ENCODE measurements around the gene CPN1. TPM values are rescaled to one million over a fixed set of nuclear protein-coding genes. Genes with fewer than 3 reads are reported as not detected.
A peak's percentile ranks its signal among the peaks of the same experiment; 100 is the strongest.

CPN1 gene
- total and polyA plus RNA-seq, 10 donors: not detected

DNA sequence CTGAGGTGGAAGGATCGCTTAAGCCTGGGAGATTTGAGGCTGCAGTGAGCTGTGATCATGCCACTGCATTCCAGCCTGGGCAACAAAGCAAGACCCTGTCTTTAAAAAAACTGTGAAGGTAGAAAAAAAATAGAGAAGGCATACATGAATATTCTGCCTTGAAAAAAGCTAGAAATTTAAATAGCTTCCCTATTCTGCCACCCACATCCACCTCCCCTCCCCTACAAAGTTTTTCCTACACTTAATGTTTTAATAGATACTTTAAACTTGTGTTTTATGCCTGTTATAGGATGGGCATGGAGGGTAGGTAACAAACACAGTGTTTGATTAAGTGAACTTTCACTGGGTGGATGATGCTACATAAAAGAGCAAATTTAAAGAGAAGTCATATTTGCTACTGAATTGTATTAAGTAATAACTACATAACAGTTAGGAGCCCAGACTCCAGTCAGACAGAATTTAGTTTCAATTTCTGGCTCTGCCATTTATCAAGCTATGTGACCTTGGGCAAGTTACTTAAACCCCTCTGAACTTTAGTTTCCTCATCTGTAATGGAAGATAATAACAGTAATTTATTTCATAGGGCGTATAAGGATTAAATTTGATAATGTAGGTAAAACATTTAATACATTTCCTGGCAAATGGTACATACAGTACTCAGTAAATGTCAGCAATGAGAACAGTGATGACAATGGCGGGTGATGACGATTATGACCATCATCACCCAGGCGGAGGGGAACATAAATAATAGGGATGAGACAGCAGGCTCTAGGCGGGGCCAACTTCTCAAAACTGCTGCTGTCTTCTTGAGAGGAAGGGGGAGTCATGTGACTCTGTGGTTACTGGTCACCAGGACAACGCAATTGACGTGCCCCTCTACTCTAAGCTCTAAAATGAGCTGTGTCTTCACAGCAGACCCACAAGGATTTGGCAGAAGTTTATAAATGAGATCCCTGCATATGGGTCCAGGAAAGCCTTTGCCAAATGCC, 87.7 kb downstream of the CPN1 start:
- peak; percentile 88 for DNase-seq
- 29 to 43% (median 39%) methylated on average over 8 of the region's 8 CpGs for WGBS, 5 donors
- no peaks in the 10 kb centered on the region for H3K9me3 ChIP-seq
- peak overlapping the region; percentile 55 to 84 (median 70) for H3K27ac ChIP-seq
- intact Hi-C loops (cut with DNase I; ENCODE audit: low total_unique reads): no loop called here
- TF ChIP-seq POLR2A (IDR thresholded peaks at IDR 0.05) (no peak), POLR2AphosphoS5 (IDR thresholded peaks at IDR 0.05) (peak in 1 of 3 donors; percentile 63)
- TF ChIP-seq, protein P1, sequence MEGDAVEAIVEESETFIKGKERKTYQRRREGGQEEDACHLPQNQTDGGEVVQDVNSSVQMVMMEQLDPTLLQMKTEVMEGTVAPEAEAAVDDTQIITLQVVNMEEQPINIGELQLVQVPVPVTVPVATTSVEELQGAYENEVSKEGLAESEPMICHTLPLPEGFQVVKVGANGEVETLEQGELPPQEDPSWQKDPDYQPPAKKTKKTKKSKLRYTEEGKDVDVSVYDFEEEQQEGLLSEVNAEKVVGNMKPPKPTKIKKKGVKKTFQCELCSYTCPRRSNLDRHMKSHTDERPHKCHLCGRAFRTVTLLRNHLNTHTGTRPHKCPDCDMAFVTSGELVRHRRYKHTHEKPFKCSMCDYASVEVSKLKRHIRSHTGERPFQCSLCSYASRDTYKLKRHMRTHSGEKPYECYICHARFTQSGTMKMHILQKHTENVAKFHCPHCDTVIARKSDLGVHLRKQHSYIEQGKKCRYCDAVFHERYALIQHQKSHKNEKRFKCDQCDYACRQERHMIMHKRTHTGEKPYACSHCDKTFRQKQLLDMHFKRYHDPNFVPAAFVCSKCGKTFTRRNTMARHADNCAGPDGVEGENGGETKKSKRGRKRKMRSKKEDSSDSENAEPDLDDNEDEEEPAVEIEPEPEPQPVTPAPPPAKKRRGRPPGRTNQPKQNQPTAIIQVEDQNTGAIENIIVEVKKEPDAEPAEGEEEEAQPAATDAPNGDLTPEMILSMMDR (IDR thresholded peaks at IDR 0.05 in 8 of 11, conservative IDR thresholded peaks at IDR 0.05 in 3 of 11): peak in 1 of 11 experiments; percentile 13
- H3K36me3 ChIP-seq: peaks cover 0 to 12% (median 0%) of the 10 kb centered on the region in 6 donors
- H3K4me3 ChIP-seq: peak overlapping the region in 1 of 8 donors; percentile 54
- peaks cover 10 to 47% (median 33%) of the 10 kb centered on the region in 6 donors for H3K4me1 ChIP-seq
- H3K27me3 ChIP-seq (replicated peaks in 1 of 7): no peaks in the 10 kb centered on the region

Other genes starting within 250 kb of the CPN1 start
- gene DNMBP, start 71.9 kb downstream of the CPN1 start, total RNA-seq: 10 to 100 TPM; 15.3 to 19.5 (median 16.9) TPM
- gene DNMBP, start 71.9 kb downstream of the CPN1 start, polyA plus RNA-seq: 1 to 10 TPM; 4.6 to 8.9 (median 6.3) TPM
- 10 to 100 TPM; 17.2 to 29.6 (median 19.3) TPM for gene ERLIN1, start 104.2 kb upstream of the CPN1 start, total RNA-seq
- 1 to 10 TPM; 2.6 to 5.9 (median 3.6) TPM for gene ERLIN1, start 104.2 kb upstream of the CPN1 start, polyA plus RNA-seq
- 10 to 100 TPM; 17.5 to 26.4 (median 24.8) TPM for gene CHUK, start 147.7 kb upstream of the CPN1 start, total RNA-seq
- gene CHUK, start 147.7 kb upstream of the CPN1 start, polyA plus RNA-seq: 1 to 10 TPM; 5.9 to 8.6 (median 6.6) TPM
- 10 to 100 TPM; 17.8 to 42.1 (median 30.0) TPM for gene CWF19L1, start 185.8 kb upstream of the CPN1 start, total RNA-seq
- 10 to 100 TPM; 22.2 to 36.5 (median 23.6) TPM for gene CWF19L1, start 185.8 kb upstream of the CPN1 start, polyA plus RNA-seq
- gene BLOC1S2, start 204.8 kb upstream of the CPN1 start, total RNA-seq: 10 to 100 TPM; 45.0 to 54.4 (median 50.1) TPM
- gene BLOC1S2, start 204.8 kb upstream of the CPN1 start, polyA plus RNA-seq: 10 to 100 TPM; 81.7 to 96.1 (median 92.5) TPM
- gene PKD2L1, start 248.4 kb upstream of the CPN1 start, total RNA-seq: 1 to 10 TPM in 6 of 7 donors, not detected in 1; 3.0 to 8.7 (median 4.2) TPM
- gene PKD2L1, start 248.4 kb upstream of the CPN1 start, polyA plus RNA-seq: 1 to 10 TPM; 2.2 to 4.8 (median 3.3) TPM